PFSK-1 (cell line): ENCODE data around the gene KMT5B.

ENCODE experiments used
- POLR2AphosphoS5 ChIP-seq: IDR thresholded peaks from 2 replicates; pipeline ENCODE4 v1.6.1; 2012; ENCODE audit warnings: low read depth, mild to moderate bottlenecking, control low read depth, low read length, moderate library complexity
- SIN3A ChIP-seq: IDR thresholded peaks from 2 replicates; pipeline ENCODE4 v1.6.1; 2012; ENCODE audit warnings: mild to moderate bottlenecking, low read length, moderate library complexity, borderline replicate concordance; ENCODE audit not compliant: insufficient read depth
- TAF1 ChIP-seq: IDR thresholded peaks from 2 replicates; pipeline ENCODE4 v1.6.1; 2012; ENCODE audit warnings: low read length, control low read depth, borderline replicate concordance; ENCODE audit not compliant: insufficient read depth
- TF ChIP-seq, protein P1 (sequence below), 2 experiments: IDR thresholded peaks; 2 replicates each; pipeline versions ENCODE4 v1.6.1 to v1.8.0; 2011 to 2012; ENCODE audit warnings: low read depth in 2 of 2, low read length in 2 of 2, control low read depth in 1 of 2, inconsistent platforms in 1 of 2, mild to moderate bottlenecking in 1 of 2, moderate library complexity in 1 of 2; ENCODE audit not compliant: insufficient read depth in 1 of 2

DNA sequence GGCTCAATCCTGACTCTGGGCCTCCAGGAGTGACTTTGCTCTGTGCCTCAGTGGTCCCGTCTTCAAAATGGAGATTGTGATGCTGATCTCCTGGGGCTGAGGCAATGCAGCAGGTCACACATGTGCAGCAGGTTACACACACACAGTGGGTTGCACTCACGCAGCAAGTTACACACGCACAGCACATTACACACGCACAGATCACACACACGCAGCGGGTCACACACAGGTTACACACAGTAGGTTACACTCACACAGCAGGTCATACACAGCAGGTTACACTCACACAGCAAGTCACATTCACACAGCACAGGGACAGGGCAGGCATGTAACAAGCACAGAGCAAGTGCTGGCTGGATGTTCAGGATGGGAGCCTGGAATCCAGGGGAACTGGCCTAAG lies 47.4 kb upstream of the KMT5B start:
- TF ChIP-seq TAF1 = no peak
- TF ChIP-seq POLR2AphosphoS5 = 0 out of 2 replicates have a peak, but pooled peaks have one; percentile 31
- TF ChIP-seq SIN3A = no peak
- TF ChIP-seq, protein P1, sequence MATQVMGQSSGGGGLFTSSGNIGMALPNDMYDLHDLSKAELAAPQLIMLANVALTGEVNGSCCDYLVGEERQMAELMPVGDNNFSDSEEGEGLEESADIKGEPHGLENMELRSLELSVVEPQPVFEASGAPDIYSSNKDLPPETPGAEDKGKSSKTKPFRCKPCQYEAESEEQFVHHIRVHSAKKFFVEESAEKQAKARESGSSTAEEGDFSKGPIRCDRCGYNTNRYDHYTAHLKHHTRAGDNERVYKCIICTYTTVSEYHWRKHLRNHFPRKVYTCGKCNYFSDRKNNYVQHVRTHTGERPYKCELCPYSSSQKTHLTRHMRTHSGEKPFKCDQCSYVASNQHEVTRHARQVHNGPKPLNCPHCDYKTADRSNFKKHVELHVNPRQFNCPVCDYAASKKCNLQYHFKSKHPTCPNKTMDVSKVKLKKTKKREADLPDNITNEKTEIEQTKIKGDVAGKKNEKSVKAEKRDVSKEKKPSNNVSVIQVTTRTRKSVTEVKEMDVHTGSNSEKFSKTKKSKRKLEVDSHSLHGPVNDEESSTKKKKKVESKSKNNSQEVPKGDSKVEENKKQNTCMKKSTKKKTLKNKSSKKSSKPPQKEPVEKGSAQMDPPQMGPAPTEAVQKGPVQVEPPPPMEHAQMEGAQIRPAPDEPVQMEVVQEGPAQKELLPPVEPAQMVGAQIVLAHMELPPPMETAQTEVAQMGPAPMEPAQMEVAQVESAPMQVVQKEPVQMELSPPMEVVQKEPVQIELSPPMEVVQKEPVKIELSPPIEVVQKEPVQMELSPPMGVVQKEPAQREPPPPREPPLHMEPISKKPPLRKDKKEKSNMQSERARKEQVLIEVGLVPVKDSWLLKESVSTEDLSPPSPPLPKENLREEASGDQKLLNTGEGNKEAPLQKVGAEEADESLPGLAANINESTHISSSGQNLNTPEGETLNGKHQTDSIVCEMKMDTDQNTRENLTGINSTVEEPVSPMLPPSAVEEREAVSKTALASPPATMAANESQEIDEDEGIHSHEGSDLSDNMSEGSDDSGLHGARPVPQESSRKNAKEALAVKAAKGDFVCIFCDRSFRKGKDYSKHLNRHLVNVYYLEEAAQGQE (IDR thresholded peaks at IDR 0.05; ENCODE audit: insufficient read depth in 1 of 2, low read depth in 2 of 2, low read length in 2 of 2) = no peak
